ENCODE results near the gene SLC25A12.

DNA sequence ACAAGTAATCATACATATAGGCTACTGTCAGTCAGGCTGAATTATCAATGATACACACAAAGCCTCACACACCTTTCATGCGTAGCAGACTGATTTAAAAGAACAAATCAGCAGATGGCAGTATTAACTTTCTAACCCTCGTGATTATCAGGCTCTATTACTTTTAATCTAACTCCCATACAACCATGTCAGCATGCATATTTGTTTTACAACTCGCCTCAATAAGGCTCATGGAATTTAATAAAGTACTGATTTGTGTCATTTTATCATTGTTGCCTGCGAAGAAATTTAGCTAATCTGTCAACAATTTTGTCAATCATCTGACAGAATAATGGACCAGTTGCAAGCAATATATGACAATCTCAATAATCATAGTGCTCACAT lies 82.8 kb downstream of the SLC25A12 start:
- TF ChIP-seq, protein P1, sequence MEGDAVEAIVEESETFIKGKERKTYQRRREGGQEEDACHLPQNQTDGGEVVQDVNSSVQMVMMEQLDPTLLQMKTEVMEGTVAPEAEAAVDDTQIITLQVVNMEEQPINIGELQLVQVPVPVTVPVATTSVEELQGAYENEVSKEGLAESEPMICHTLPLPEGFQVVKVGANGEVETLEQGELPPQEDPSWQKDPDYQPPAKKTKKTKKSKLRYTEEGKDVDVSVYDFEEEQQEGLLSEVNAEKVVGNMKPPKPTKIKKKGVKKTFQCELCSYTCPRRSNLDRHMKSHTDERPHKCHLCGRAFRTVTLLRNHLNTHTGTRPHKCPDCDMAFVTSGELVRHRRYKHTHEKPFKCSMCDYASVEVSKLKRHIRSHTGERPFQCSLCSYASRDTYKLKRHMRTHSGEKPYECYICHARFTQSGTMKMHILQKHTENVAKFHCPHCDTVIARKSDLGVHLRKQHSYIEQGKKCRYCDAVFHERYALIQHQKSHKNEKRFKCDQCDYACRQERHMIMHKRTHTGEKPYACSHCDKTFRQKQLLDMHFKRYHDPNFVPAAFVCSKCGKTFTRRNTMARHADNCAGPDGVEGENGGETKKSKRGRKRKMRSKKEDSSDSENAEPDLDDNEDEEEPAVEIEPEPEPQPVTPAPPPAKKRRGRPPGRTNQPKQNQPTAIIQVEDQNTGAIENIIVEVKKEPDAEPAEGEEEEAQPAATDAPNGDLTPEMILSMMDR (IDR thresholded peaks at IDR 0.05; ENCODE audit: low read depth, low read length), result peak; percentile 20
- no peak for TF ChIP-seq MYC (IDR thresholded peaks at IDR 0.05; ENCODE audit: low read depth, low read length)
- TF ChIP-seq POLR2A (IDR thresholded peaks at IDR 0.05; ENCODE audit: extremely low read depth, insufficient read length), result no peak
- TF ChIP-seq, protein P2, sequence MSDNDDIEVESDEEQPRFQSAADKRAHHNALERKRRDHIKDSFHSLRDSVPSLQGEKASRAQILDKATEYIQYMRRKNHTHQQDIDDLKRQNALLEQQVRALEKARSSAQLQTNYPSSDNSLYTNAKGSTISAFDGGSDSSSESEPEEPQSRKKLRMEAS (IDR thresholded peaks at IDR 0.05; ENCODE audit: low read depth, low read length), result no peak
